ENCODE measurements around the gene PACRG.

- TF ChIP-seq CTCF (IDR thresholded peaks at IDR 0.05) (no peak), POLR2A (IDR thresholded peaks at IDR 0.05) (no peak), EP300 (IDR thresholded peaks at IDR 0.05) (no peak)
These were observed 308.4 kb downstream of the PACRG start for GRCh38 chr6:163036160-163036645.

Measured in ovary (tissue), 3 donors.